H1 (cell line): ENCODE measurements around the gene CD300C. TPM values are rescaled to one million over a fixed set of nuclear protein-coding genes. Genes with fewer than 3 reads are reported as not detected.

Experiments
- CTCF ChIA-PET: fragments of 300-600 bp; sonication (Branson Sonifier 250); formaldehyde crosslinking; loops from one replicate; lab custom pipeline; 2021; ENCODE audit not compliant: partially characterized antibody; lab: Charles Lee
- POLR2A ChIA-PET: fragments of 300-600 bp; sonication (Branson Sonifier 250); formaldehyde crosslinking; loops from one replicate; lab custom pipeline; 2021; ENCODE audit warnings: inconsistent platforms; ENCODE audit not compliant: partially characterized antibody; lab: Charles Lee
- DNase-seq, 2 experiments: peaks; one replicate each; pipeline versions ENCODE4 v3.0.0 to v3.0.0-alpha.2; 2010 to 2022; ENCODE audit warnings: low spot score in 2 of 2, low read depth in 1 of 2, mixed read lengths in 1 of 2
- FAIRE-seq: peaks from 2 replicates; lab custom pipeline; 2011; peaks lifted over from hg19 to GRCh38; lab: Jason Lieb, UNC
- H2AFZ ChIP-seq: 2 replicates; pipeline ENCODE4 v1.8.1; 2012; ENCODE audit warnings: low read length, inconsistent platforms
- H2AK5ac ChIP-seq: 2 replicates; pipeline ENCODE4 v1.6.1; 2013; ENCODE audit warnings: low read depth, low read length
- H2BK120ac ChIP-seq: replicated peaks from 2 replicates; pipeline ENCODE3; 2013; ENCODE audit warnings: low read depth, low read length, inconsistent platforms
- H2BK12ac ChIP-seq: 2 replicates; pipeline ENCODE4 v1.6.1; 2013; ENCODE audit warnings: low read depth, low read length
- H2BK15ac ChIP-seq: 2 replicates; pipeline ENCODE4 v1.6.1; 2013; ENCODE audit warnings: low read length
- H2BK20ac ChIP-seq: 2 replicates; pipeline ENCODE4 v1.6.1; 2013; ENCODE audit warnings: low read length
- H2BK5ac ChIP-seq: 2 replicates; pipeline ENCODE4 v1.6.1; 2013; ENCODE audit warnings: low read depth, low read length
- H3K14ac ChIP-seq: 2 replicates; pipeline ENCODE4 v1.6.1; 2013; ENCODE audit warnings: inconsistent platforms; ENCODE audit not compliant: insufficient read length
- H3K18ac ChIP-seq: 2 replicates; pipeline ENCODE4 v1.6.1; 2013; ENCODE audit warnings: low read length; ENCODE audit errors: extremely low read depth
- H3K23ac ChIP-seq: 2 replicates; pipeline ENCODE4 v1.6.1; 2013; ENCODE audit warnings: inconsistent platforms; ENCODE audit not compliant: insufficient read length
- H3K23me2 ChIP-seq: 2 replicates; pipeline ENCODE4 v1.6.1; 2013; ENCODE audit warnings: low read depth, low read length
- H3K27ac ChIP-seq: 2 replicates; pipeline ENCODE4 v1.6.1; 2011; ENCODE audit warnings: low read depth, low read length, inconsistent platforms
- H3K27me3 ChIP-seq, 4 experiments: replicated peaks in 1 of 4; 1 replicate in 1 of 4; 2 replicates in 3 of 4; pipeline versions ENCODE4 v1.6.1 to v1.8.1; 2011 to 2013; ENCODE audit warnings: low read length in 3 of 4, mild to moderate bottlenecking in 3 of 4, inconsistent platforms in 2 of 4, mixed read lengths in 2 of 4, moderate library complexity in 1 of 4; ENCODE audit not compliant: control insufficient read depth in 3 of 4, insufficient read depth in 3 of 4; ENCODE audit errors: extremely low read depth in 1 of 4
- H3K36me3 ChIP-seq, 4 experiments: 2 replicates each; pipeline versions ENCODE4 v1.6.1 to v1.8.1; 2011 to 2013; ENCODE audit warnings: mild to moderate bottlenecking in 4 of 4, low read length in 3 of 4, moderate library complexity in 2 of 4, control low read depth in 1 of 4, inconsistent platforms in 1 of 4; ENCODE audit not compliant: insufficient read depth in 4 of 4, control insufficient read depth in 2 of 4
- H3K4ac ChIP-seq: replicated peaks from 2 replicates; pipeline ENCODE3; 2013; ENCODE audit warnings: low read length, low read depth, mixed read lengths, inconsistent platforms; ENCODE audit not compliant: insufficient read length
- H3K4me1 ChIP-seq, 4 experiments: replicated peaks in 1 of 4; 1 replicate in 1 of 4; 2 replicates in 3 of 4; pipeline versions ENCODE4 v1.6.1 to v1.8.1; 2011 to 2013; ENCODE audit warnings: low read length in 3 of 4, inconsistent platforms in 2 of 4, mixed read lengths in 1 of 4; ENCODE audit not compliant: insufficient read depth in 4 of 4, control insufficient read depth in 3 of 4
- H3K4me2 ChIP-seq, 2 experiments: 2 replicates each; pipeline versions ENCODE4 v1.6.1 to v1.8.1; 2011 to 2013; ENCODE audit warnings: low read depth in 2 of 2, low read length in 2 of 2, control low read depth in 1 of 2, inconsistent platforms in 1 of 2, mild to moderate bottlenecking in 1 of 2; ENCODE audit not compliant: insufficient read depth in 1 of 2
- H3K4me3 ChIP-seq, 4 experiments: fragments of 200-600, 300-600 bp in 1 of 4; sonication (generic), shearing (Covaris generic), sonication (Bioruptor Twin) in 1 of 4; 2 replicates each; pipeline versions ENCODE4 v1.5.1 to v1.8.1; 2011 to 2016; ENCODE audit warnings: low read length in 4 of 4, low read depth in 3 of 4, control low read depth in 2 of 4, inconsistent platforms in 2 of 4, mild to moderate bottlenecking in 2 of 4, mixed read lengths in 1 of 4, moderate library complexity in 1 of 4; ENCODE audit not compliant: insufficient read depth in 2 of 4; ENCODE audit errors: extremely low read depth in 1 of 4
- H3K56ac ChIP-seq: replicated peaks from 2 replicates; pipeline ENCODE3; 2013; ENCODE audit warnings: low read depth, mild to moderate bottlenecking, mixed read lengths, low read length, inconsistent platforms; ENCODE audit not compliant: insufficient read length
- H3K79me1 ChIP-seq: 2 replicates; pipeline ENCODE4 v1.6.1; 2013; ENCODE audit warnings: low read depth, low read length, control low read depth
- H3K79me2 ChIP-seq, 2 experiments: 2 replicates each; pipeline versions ENCODE4 v1.6.1 to v1.8.1; 2012 to 2013; ENCODE audit warnings: low read length in 2 of 2, mild to moderate bottlenecking in 2 of 2, inconsistent platforms in 1 of 2; ENCODE audit not compliant: insufficient read depth in 2 of 2, control insufficient read depth in 1 of 2
- H3K9ac ChIP-seq, 4 experiments: replicated peaks in 1 of 4; 1 replicate in 1 of 4; 2 replicates in 3 of 4; pipeline versions ENCODE4 v1.6.1 to v1.8.1; 2011 to 2013; ENCODE audit warnings: low read depth in 3 of 4, low read length in 3 of 4, control low read depth in 2 of 4, mild to moderate bottlenecking in 2 of 4, moderate library complexity in 2 of 4, inconsistent platforms in 1 of 4; ENCODE audit errors: extremely low read depth in 1 of 4
- H3K9me3 ChIP-seq, 2 experiments: 2 replicates each; pipeline versions ENCODE4 v1.6.1 to v1.8.1; 2012 to 2013; ENCODE audit warnings: mild to moderate bottlenecking in 2 of 2, moderate library complexity in 2 of 2, control low read depth in 1 of 2, inconsistent platforms in 1 of 2, low read depth in 1 of 2, low read length in 1 of 2, mixed read lengths in 1 of 2; ENCODE audit not compliant: insufficient read depth in 2 of 2
- H4K20me1 ChIP-seq, 2 experiments: replicated peaks in 1 of 2; 2 replicates each; pipeline versions ENCODE3 to v1.8.1; 2011 to 2013; ENCODE audit warnings: inconsistent platforms in 2 of 2, low read length in 2 of 2, mild to moderate bottlenecking in 1 of 2; ENCODE audit not compliant: insufficient read depth in 2 of 2, control insufficient read depth in 1 of 2
- H4K5ac ChIP-seq: 2 replicates; pipeline ENCODE4 v1.6.1; 2013; ENCODE audit warnings: low read length, low read depth, mixed read lengths, inconsistent platforms; ENCODE audit not compliant: insufficient read length
- H4K8ac ChIP-seq: 2 replicates; pipeline ENCODE4 v1.8.0; 2013; ENCODE audit warnings: mild to moderate bottlenecking, moderate library complexity, low read length, inconsistent platforms; ENCODE audit not compliant: insufficient read depth; ENCODE audit errors: extremely low read depth
- H4K91ac ChIP-seq: replicated peaks from 2 replicates; pipeline ENCODE3; 2013; ENCODE audit warnings: low read length, mixed read lengths, inconsistent platforms; ENCODE audit not compliant: insufficient read length
- ASH2L ChIP-seq: fragments of 200-600, 300-600 bp; sonication (generic); IDR thresholded peaks from one replicate; pipeline ENCODE4 v1.7.1; 2017; ENCODE audit warnings: low read length
- BACH1 ChIP-seq: IDR thresholded peaks from 2 replicates; pipeline ENCODE4 v1.6.1; 2012; ENCODE audit warnings: low read length, improper control_type of control experiment
- CBX5 ChIP-seq: fragments of 300-800, 300-1000 bp; sonication (generic); IDR thresholded peaks from 2 replicates; pipeline ENCODE4 v1.7.1; 2016; ENCODE audit warnings: antibody characterized with exemption, low read length, low read depth
- EP300 ChIP-seq, 2 experiments: IDR thresholded peaks; 1 replicate in 1 of 2; 2 replicates in 1 of 2; pipeline ENCODE4 v1.6.1; 2011 to 2012; ENCODE audit warnings: low read depth in 2 of 2, low read length in 2 of 2, mild to moderate bottlenecking in 2 of 2, borderline replicate concordance in 1 of 2, inconsistent platforms in 1 of 2, moderate library complexity in 1 of 2
- GTF2F1 ChIP-seq: IDR thresholded peaks from 2 replicates; pipeline ENCODE4 v1.6.1; 2012; ENCODE audit warnings: low read depth, low read length, improper control_type of control experiment, borderline replicate concordance
- JUN ChIP-seq: IDR thresholded peaks from 2 replicates; pipeline ENCODE4 v1.6.1; 2011; ENCODE audit warnings: low read depth, mild to moderate bottlenecking, improper control_type of control experiment, low read length
- KDM4A ChIP-seq: IDR thresholded peaks from one replicate; pipeline ENCODE4 v1.7.1; 2012; ENCODE audit warnings: low read depth, mild to moderate bottlenecking, moderate library complexity, low read length, inconsistent platforms; ENCODE audit not compliant: severe bottlenecking
- MAFK ChIP-seq: IDR thresholded peaks from 2 replicates; pipeline ENCODE4 v1.6.1; 2012; ENCODE audit warnings: low read depth, mild to moderate bottlenecking, improper control_type of control experiment, low read length
- RXRA ChIP-seq: IDR thresholded peaks from 2 replicates; pipeline ENCODE4 v1.6.1; 2011; ENCODE audit warnings: low read depth, mild to moderate bottlenecking, low read length, moderate library complexity; ENCODE audit not compliant: insufficient read depth
- SAP30 ChIP-seq: fragments of 300-600 bp; sonication (generic); IDR thresholded peaks from 2 replicates; pipeline ENCODE4 v1.7.1; 2012; ENCODE audit warnings: low read length, moderate library complexity, mild to moderate bottlenecking, inconsistent platforms; ENCODE audit not compliant: insufficient read depth, insufficient replicate concordance
- SIRT6 ChIP-seq: IDR thresholded peaks from one replicate; pipeline ENCODE4 v1.7.1; 2012; ENCODE audit warnings: low read length, inconsistent platforms
- SRF ChIP-seq: IDR thresholded peaks from 2 replicates; pipeline ENCODE4 v1.6.1; 2011; ENCODE audit warnings: mild to moderate bottlenecking, low read depth, low read length, moderate library complexity
- WGBS, 2 experiments: shearing (Covaris generic) in 1 of 2; methylation state at CpG; one replicate each; pipeline versions ENCODE4 v1.1.6 to v1.1.7; 2013 to 2015; ENCODE audit warnings: low lambda C conversion rate in 2 of 2, mixed read lengths in 2 of 2, inconsistent platforms in 1 of 2, low coverage in 1 of 2, missing lambda C conversion rate in 1 of 2; ENCODE audit not compliant: insufficient replicate concordance in 2 of 2, insufficient coverage in 1 of 2, insufficient read length in 1 of 2; ENCODE audit errors: extremely low coverage in 1 of 2, missing lambda C conversion rate in 1 of 2; 5-methylcytosine and 5-hydroxymethylcytosine counted together
- polyA plus RNA-seq, 7 experiments: library from polyadenylated mRNA; depleted of rRNA in 3 of 7; stranded (reverse) in 5 of 7; unstranded in 2 of 7; fragments of >200 nt in 5 of 7; fragments of 200-250 nt in 2 of 7; gene quantifications; 1 replicate in 5 of 7; 2 replicates in 1 of 7; 4 replicates in 1 of 7; pipeline versions ENCODE4 v1.2.1 to v1.2.3, GENCODE V29; 2011 to 2013; ENCODE audit warnings: missing spikeins in 2 of 7, mixed read lengths in 2 of 7
- total RNA-seq: library from RNA; stranded (reverse); fragmentation: NEBNext Ultra II Directional; extraction: Animal tissue kit (Norgen Biotek cat#: 25700); gene quantifications from 2 replicates; pipeline ENCODE4 v1.2.1, GENCODE V29; 2021

CD300C gene
- total and polyA plus RNA-seq, 2 of the 8 experiments (the other 6 are each of a cell fraction or from before 2014, with no cell fraction given): not detected

- H4K20me1 ChIP-seq: peaks cover 0 to 2% of the 10 kb centered on the region in 2 experiments
- no peaks in the 10 kb centered on the region for H3K4me1 ChIP-seq
- H3K27ac ChIP-seq: no peak overlapping the region
- FAIRE-seq: no peak
- H3K36me3 ChIP-seq: no peaks in the 10 kb centered on the region
- H3K9me3 ChIP-seq: peaks cover 11 to 24% of the 10 kb centered on the region in 2 experiments; a peak in 3 of 4 replicates
- H2BK15ac ChIP-seq: no peak overlapping the region
- TF ChIP-seq SIRT6: no peak
- TF ChIP-seq ASH2L: no peak
- TF ChIP-seq JUN: no peak
- TF ChIP-seq GTF2F1: no peak
- no peak for TF ChIP-seq KDM4A
- TF ChIP-seq EP300 (IDR thresholded peaks at IDR 0.05; ENCODE audit: borderline replicate concordance in 1 of 2, low read depth in 2 of 2, low read length in 2 of 2): no peak
- TF ChIP-seq BACH1: no peak
- TF ChIP-seq MAFK: no peak
- no peak for TF ChIP-seq SAP30
- TF ChIP-seq SRF: no peak
- no peak for TF ChIP-seq CBX5
- TF ChIP-seq RXRA: no peak
- ChIA-PET CTCF (interaction anchor here (0.9 to 1.7 kb wide), 2 partner anchors 10 to 155 kb away, joined by 5 to 6 read pairs; no protein-coding TSS in a partner anchor), POLR2A (no interaction called here)
- no peak overlapping the region for H3K4me2 ChIP-seq
- no peaks in the 10 kb centered on the region for H3K27me3 ChIP-seq
- no peak overlapping the region for H2AK5ac ChIP-seq
- no peak overlapping the region for H3K14ac ChIP-seq
- H3K23me2 ChIP-seq: no peaks in the 10 kb centered on the region
- H3K4ac ChIP-seq: no peak overlapping the region
- H2BK120ac ChIP-seq: no peak overlapping the region
- no peak overlapping the region for H3K18ac ChIP-seq
- H3K4me3 ChIP-seq: no peak overlapping the region
- no peaks in the 10 kb centered on the region for H3K79me2 ChIP-seq
- no peak overlapping the region for H3K9ac ChIP-seq
- WGBS, 2 experiments: 83% methylated on average over 3 of the region's 3 CpGs; no CpG with 5 or more reads in 1 of the 2 experiments
- H2BK5ac ChIP-seq: no peak overlapping the region
- H4K8ac ChIP-seq: no peak overlapping the region
- no peak overlapping the region for H4K5ac ChIP-seq
- H3K56ac ChIP-seq: no peak overlapping the region
- H3K79me1 ChIP-seq: no peaks in the 10 kb centered on the region
- no peak for DNase-seq
- H2AFZ ChIP-seq: no peak overlapping the region
- no peak overlapping the region for H2BK20ac ChIP-seq
- no peak overlapping the region for H4K91ac ChIP-seq
- no peak overlapping the region for H3K23ac ChIP-seq
- H2BK12ac ChIP-seq: no peak overlapping the region
These were observed 22.6 kb downstream of the CD300C start for GRCh38 chr17:74523308-74523707.
